HG03095 (cell line): ENCODE measurements around the gene CFAP99.

Experiments
- ATAC-seq: cut with Tn5 transposase; IDR thresholded peaks from one replicate; pipeline ENCODE4 v1.9.1; 2021; ENCODE audit warnings: moderate library complexity; ENCODE audit not compliant: unreplicated experiment

The CFAP99 gene

GRCh38 chr4:2445130-2445529, 26.4 kb downstream of the CFAP99 start:
- ATAC-seq: no peak

- ATAC-seq: no peak
Observed at GRCh38 chr4:2445571-2445970, 26.8 kb downstream of the CFAP99 start.

GRCh38 chr4:2446656-2447564, 28.2 kb downstream of the CFAP99 start:
- ATAC-seq: no peak

- no peak for ATAC-seq
Observed at GRCh38 chr4:2448589-2448988, 29.8 kb downstream of the CFAP99 start.

- ATAC-seq: no peak
Observed at GRCh38 chr4:2449051-2449450, 30.3 kb downstream of the CFAP99 start.

GRCh38 chr4:2449511-2450392, 31.0 kb downstream of the CFAP99 start:
- ATAC-seq: no peak

GRCh38 chr4:2450394-2451035, 31.8 kb downstream of the CFAP99 start:
- ATAC-seq: no peak

GRCh38 chr4:2451036-2451520, 32.3 kb downstream of the CFAP99 start:
- no peak for ATAC-seq

- no peak for ATAC-seq
Observed at GRCh38 chr4:2451821-2452785, 33.3 kb downstream of the CFAP99 start.

GRCh38 chr4:2457481-2458295, 38.9 kb downstream of the CFAP99 start:
- ATAC-seq: no peak

- no peak for ATAC-seq
Observed at GRCh38 chr4:2458546-2459491, 40.1 kb downstream of the CFAP99 start.

- no peak for ATAC-seq
Observed at GRCh38 chr4:2459589-2460349, 41.0 kb downstream of the CFAP99 start.

- ATAC-seq: no peak
Observed at GRCh38 chr4:2461246-2461960, 42.6 kb downstream of the CFAP99 start.

GRCh38 chr4:2462218-2462991, 43.6 kb downstream of the CFAP99 start:
- peak; percentile 84 for ATAC-seq

- ATAC-seq: no peak
Observed at GRCh38 chr4:2462992-2463762, 44.4 kb downstream of the CFAP99 start.
